Astrocyte of the cerebellum (primary cell): Measurements from ENCODE around the gene LEMD1.

Experiments used
- DNase-seq: peaks from one replicate; pipeline ENCODE4 v3.0.0-alpha.2; 2011; ENCODE audit warnings: low read depth
- H3K4me3 ChIP-seq: 2 replicates; pipeline ENCODE4 v1.5.1; 2011; ENCODE audit warnings: mild to moderate bottlenecking, low read depth, low read length, moderate library complexity
- CTCF ChIP-seq: IDR thresholded peaks from 2 replicates; pipeline ENCODE4 v1.5.1; 2012; ENCODE audit warnings: low read length, low read depth, moderate library complexity, mild to moderate bottlenecking; ENCODE audit errors: missing control alignments
- in situ Hi-C: cut with HindIII; loops from 2 replicates; pipeline ENCODE4 v1.10.0; 2017; ENCODE audit warnings: low sequenced_read_pairs

The LEMD1 gene

DNA sequence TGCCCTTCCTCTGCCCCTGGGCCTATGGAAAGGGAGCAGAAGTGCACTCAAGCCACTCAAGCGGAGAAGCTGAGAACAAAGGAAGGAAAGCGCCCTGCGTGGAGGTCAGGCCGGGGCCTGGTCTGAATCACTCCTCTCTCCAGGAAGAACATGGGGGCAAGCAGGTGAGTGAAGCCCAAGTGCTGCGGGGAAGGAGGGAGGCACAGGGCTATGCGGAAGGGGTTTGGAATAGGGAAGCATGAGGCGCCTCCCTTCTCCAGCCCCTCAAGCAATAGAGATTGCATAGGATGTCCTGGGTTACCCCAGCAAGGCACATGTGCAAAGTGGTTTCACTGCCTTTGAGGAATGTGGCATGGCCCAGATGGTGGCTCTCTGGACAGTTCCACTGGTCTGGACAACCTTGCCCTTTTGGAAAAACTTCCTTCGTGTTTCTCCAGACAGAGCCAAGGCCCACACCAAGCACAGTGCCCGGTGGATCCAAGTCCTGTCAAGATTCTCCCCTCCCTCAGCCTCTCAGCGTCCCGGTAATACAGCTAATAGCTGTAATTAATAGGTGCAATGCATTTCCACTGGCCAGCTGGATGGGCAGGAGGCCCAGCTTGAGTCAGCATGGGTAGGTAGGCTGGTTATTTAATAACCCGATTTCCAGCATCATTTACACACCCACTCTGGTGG, 20.3 kb upstream of the LEMD1 start:
- no peak for TF ChIP-seq CTCF
- no peak overlapping the region for H3K4me3 ChIP-seq
- in situ Hi-C loops, result no loop called here
- no peak for DNase-seq

- in situ Hi-C loops, result no loop called here
- DNase-seq, result no peak
- no peak for TF ChIP-seq CTCF
These were observed 19.8 kb upstream of the LEMD1 start for GRCh38 chr1:205441716-205442050.

DNA sequence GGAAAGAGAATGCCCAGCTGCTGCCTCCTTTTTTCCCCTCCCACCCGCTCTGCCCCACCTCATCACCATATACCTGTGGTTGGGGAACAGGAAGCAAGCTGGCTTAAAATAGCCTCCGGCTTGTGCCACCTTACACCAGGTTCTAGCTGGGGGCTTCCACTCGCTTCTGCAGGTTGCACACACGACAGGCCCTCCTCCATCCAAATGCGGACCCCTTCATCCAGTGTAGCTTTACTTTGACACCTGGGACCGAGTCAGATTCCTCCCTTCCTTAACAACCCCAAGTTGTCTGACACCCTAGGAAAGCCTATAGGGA, 19.4 kb upstream of the LEMD1 start:
- H3K4me3 ChIP-seq, result no peak overlapping the region
- in situ Hi-C loops, result no loop called here
- no peak for TF ChIP-seq CTCF
- DNase-seq, result no peak

More at GRCh38 chr1:205441716-205442050, 19.8 kb upstream of the LEMD1 start:
- no peak overlapping the region for H3K4me3 ChIP-seq

DNA sequence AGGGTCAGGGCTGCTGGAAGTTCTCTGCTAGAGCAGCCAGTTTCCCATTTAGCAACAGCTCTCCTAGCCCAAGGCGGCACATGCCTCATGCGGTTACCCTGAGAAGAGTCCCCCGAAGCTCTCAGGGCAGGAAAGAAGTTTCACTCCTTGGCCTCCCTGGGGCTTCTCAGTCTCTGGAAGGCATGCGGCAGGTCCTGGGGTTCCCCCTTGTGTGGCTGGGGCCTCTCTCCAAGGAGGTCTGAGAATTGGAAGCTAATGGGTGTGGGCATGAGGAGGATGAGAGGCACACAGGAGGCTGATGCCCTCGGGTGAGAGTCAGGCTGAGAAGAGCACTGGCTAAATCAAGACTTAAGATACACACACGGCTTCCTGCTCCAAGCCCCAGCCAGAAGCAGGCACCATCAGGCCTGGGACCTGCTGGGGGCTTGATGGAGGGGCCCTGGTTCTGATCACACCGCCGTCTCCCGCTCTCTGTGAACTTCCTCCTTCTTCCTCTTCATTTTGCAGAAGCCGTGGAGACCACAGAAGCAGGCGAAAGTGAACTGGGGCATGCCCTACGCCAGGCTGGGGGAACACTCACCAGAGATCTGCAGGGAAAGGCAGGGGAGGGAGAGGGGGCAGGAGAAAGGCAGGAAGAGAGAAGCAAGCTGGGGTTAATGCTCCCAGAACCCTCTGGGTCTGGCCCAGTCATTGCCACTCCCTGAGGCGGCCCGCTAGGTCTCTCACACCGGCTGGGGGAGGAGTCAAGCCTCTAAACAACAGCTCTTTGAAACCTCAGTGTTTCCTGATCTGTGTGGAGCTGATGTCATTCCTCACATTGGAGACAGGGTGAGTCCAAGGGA, 18.8 kb upstream of the LEMD1 start:
- in situ Hi-C loops, result no loop called here
- no peak for DNase-seq
- TF ChIP-seq CTCF, result no peak
- H3K4me3 ChIP-seq, result no peak overlapping the region

- no peak overlapping the region for H3K4me3 ChIP-seq
- DNase-seq, result no peak
These were observed 18.2 kb upstream of the LEMD1 start for GRCh38 chr1:205440121-205440475.

More at GRCh38 chr1:205440121-205440475, 18.2 kb upstream of the LEMD1 start:
- TF ChIP-seq CTCF, result no peak
- in situ Hi-C loops, result no loop called here
